ENCODE data around the gene RNF130.

The RNF130 gene

GRCh38 chr5:180054226-180054625, 17.3 kb downstream of the RNF130 start:
- H3K4me1 ChIP-seq (ENCODE audit: control insufficient read depth in 2 of 2, insufficient read depth in 1 of 2, low read depth in 1 of 2, low read length in 2 of 2) = peaks cover 9 to 10% of the 10 kb centered on the region in 2 donors
- WGBS, 2 donors (ENCODE audit: extremely low coverage in 2 of 2, insufficient read length in 2 of 2, insufficient replicate concordance in 1 of 2) = no CpG with 5 or more reads among the region's 6 CpGs
- no peak overlapping the region for H3K4ac ChIP-seq (ENCODE audit: low read length)
- H3K9ac ChIP-seq (ENCODE audit: low read depth, low read length, poor library complexity) = no peak overlapping the region
- H3K4me3 ChIP-seq (ENCODE audit: low read length in 2 of 2) = no peak overlapping the region
- no peak overlapping the region for H2BK12ac ChIP-seq (ENCODE audit: low read length)
- no peak overlapping the region for H3K23ac ChIP-seq (ENCODE audit: low read depth, low read length, poor library complexity)
- peaks cover 2% of the 10 kb centered on the region for H3K79me1 ChIP-seq (ENCODE audit: low read depth, low read length)
- DNase-seq (ENCODE audit: low spot score) = no peak
- H3K14ac ChIP-seq (ENCODE audit: low read length) = no peak overlapping the region
- no peak overlapping the region for H2AFZ ChIP-seq (ENCODE audit: low read length)
- H3K27me3 ChIP-seq (ENCODE audit: control insufficient read depth in 3 of 3, insufficient read depth in 3 of 3, low read depth in 1 of 3, low read length in 3 of 3) = no peaks in the 10 kb centered on the region
- H2AK5ac ChIP-seq (ENCODE audit: low read depth, low read length) = no peak overlapping the region
- peaks cover 0 to 42% of the 10 kb centered on the region in 2 donors for H3K9me3 ChIP-seq (replicated peaks in 1 of 2; ENCODE audit: control insufficient read depth in 2 of 2, insufficient read depth in 1 of 2, low read depth in 1 of 2, low read length in 2 of 2)
- H3K18ac ChIP-seq (ENCODE audit: low read length) = no peak overlapping the region
- no peak overlapping the region for H3K4me2 ChIP-seq (ENCODE audit: insufficient read depth, low read length, poor library complexity, severe bottlenecking)
- H2BK15ac ChIP-seq (ENCODE audit: low read length) = no peak overlapping the region
- no peak overlapping the region for H4K8ac ChIP-seq (ENCODE audit: low read depth, low read length)
- no peak overlapping the region for H4K91ac ChIP-seq (ENCODE audit: low read depth, low read length, poor library complexity)
- H2BK120ac ChIP-seq (ENCODE audit: low read depth, low read length) = no peak overlapping the region
- H3K36me3 ChIP-seq (replicated peaks in 1 of 2; ENCODE audit: control insufficient read depth in 2 of 2, insufficient read depth in 2 of 2, low read length in 2 of 2) = peaks cover 6 to 32% of the 10 kb centered on the region in 2 donors
- no peak overlapping the region for H2BK5ac ChIP-seq (ENCODE audit: low read length)
- no peak overlapping the region for H3K27ac ChIP-seq (replicated peaks; ENCODE audit: low read length)

GRCh38 chr5:180053061-180053602, 18.4 kb downstream of the RNF130 start:
- H3K36me3 ChIP-seq (replicated peaks in 1 of 2; ENCODE audit: control insufficient read depth in 2 of 2, insufficient read depth in 2 of 2, low read length in 2 of 2) = peaks cover 4 to 32% of the 10 kb centered on the region in 2 donors
- H3K9ac ChIP-seq (ENCODE audit: low read depth, low read length, poor library complexity) = no peak overlapping the region
- H3K23ac ChIP-seq (ENCODE audit: low read depth, low read length, poor library complexity) = no peak overlapping the region
- no peak overlapping the region for H2BK15ac ChIP-seq (ENCODE audit: low read length)
- no peak overlapping the region for H2AFZ ChIP-seq (ENCODE audit: low read length)
- no peak for DNase-seq (ENCODE audit: low spot score)
- H3K14ac ChIP-seq (ENCODE audit: low read length) = no peak overlapping the region
- no peak overlapping the region for H2BK5ac ChIP-seq (ENCODE audit: low read length)
- no CpG with 5 or more reads among the region's 8 CpGs for WGBS, 2 donors (ENCODE audit: extremely low coverage in 2 of 2, insufficient read length in 2 of 2, insufficient replicate concordance in 1 of 2)
- no peak overlapping the region for H2BK12ac ChIP-seq (ENCODE audit: low read length)
- peaks cover 0 to 45% of the 10 kb centered on the region in 2 donors for H3K9me3 ChIP-seq (replicated peaks in 1 of 2; ENCODE audit: control insufficient read depth in 2 of 2, insufficient read depth in 1 of 2, low read depth in 1 of 2, low read length in 2 of 2)
- no peak overlapping the region for H3K27ac ChIP-seq (replicated peaks; ENCODE audit: low read length)
- no peak overlapping the region for H3K4me2 ChIP-seq (ENCODE audit: insufficient read depth, low read length, poor library complexity, severe bottlenecking)
- no peak overlapping the region for H3K18ac ChIP-seq (ENCODE audit: low read length)
- H3K4me1 ChIP-seq (ENCODE audit: control insufficient read depth in 2 of 2, insufficient read depth in 1 of 2, low read depth in 1 of 2, low read length in 2 of 2) = peaks cover 9 to 10% of the 10 kb centered on the region in 2 donors
- no peaks in the 10 kb centered on the region for H3K27me3 ChIP-seq (ENCODE audit: control insufficient read depth in 3 of 3, insufficient read depth in 3 of 3, low read depth in 1 of 3, low read length in 3 of 3)
- H2AK5ac ChIP-seq (ENCODE audit: low read depth, low read length) = no peak overlapping the region
- H3K79me1 ChIP-seq (ENCODE audit: low read depth, low read length) = no peaks in the 10 kb centered on the region
- H3K4ac ChIP-seq (ENCODE audit: low read length) = no peak overlapping the region
- no peak overlapping the region for H4K91ac ChIP-seq (ENCODE audit: low read depth, low read length, poor library complexity)
- no peak overlapping the region for H3K4me3 ChIP-seq (ENCODE audit: low read length in 2 of 2)
- H2BK120ac ChIP-seq (ENCODE audit: low read depth, low read length) = no peak overlapping the region
- no peak overlapping the region for H4K8ac ChIP-seq (ENCODE audit: low read depth, low read length)

- Histone ChIP-seq H3K27ac (replicated peaks; ENCODE audit: low read length) (no peak overlapping the region), H3K9ac (ENCODE audit: low read depth, low read length, poor library complexity) (no peak overlapping the region)
These were observed 19.2 kb downstream of the RNF130 start for GRCh38 chr5:180052211-180052818.

GRCh38 chr5:180050121-180050940, 21.2 kb downstream of the RNF130 start:
- no peaks in the 10 kb centered on the region for H3K27me3 ChIP-seq (ENCODE audit: control insufficient read depth in 3 of 3, insufficient read depth in 3 of 3, low read depth in 1 of 3, low read length in 3 of 3)
- H2AK5ac ChIP-seq (ENCODE audit: low read depth, low read length) = no peak overlapping the region
- no peak for DNase-seq (ENCODE audit: low spot score)
- H3K4me2 ChIP-seq (ENCODE audit: insufficient read depth, low read length, poor library complexity, severe bottlenecking) = no peak overlapping the region
- whole genome bisulfite sequencing, 2 donors (ENCODE audit: extremely low coverage in 2 of 2, insufficient read length in 2 of 2, insufficient replicate concordance in 1 of 2) = no CpG with 5 or more reads among the region's 9 CpGs
- no peak overlapping the region for H4K91ac ChIP-seq (ENCODE audit: low read depth, low read length, poor library complexity)
- peaks cover 7% of the 10 kb centered on the region for H3K79me1 ChIP-seq (ENCODE audit: low read depth, low read length)
- H4K8ac ChIP-seq (ENCODE audit: low read depth, low read length) = no peak overlapping the region
- H3K9ac ChIP-seq (ENCODE audit: low read depth, low read length, poor library complexity) = no peak overlapping the region
- H2BK15ac ChIP-seq (ENCODE audit: low read length) = no peak overlapping the region
- no peak overlapping the region for H3K4ac ChIP-seq (ENCODE audit: low read length)
- no peak overlapping the region for H2AFZ ChIP-seq (ENCODE audit: low read length)
- H2BK120ac ChIP-seq (ENCODE audit: low read depth, low read length) = no peak overlapping the region
- no peak overlapping the region for H3K27ac ChIP-seq (replicated peaks; ENCODE audit: low read length)
- no peak overlapping the region for H3K4me3 ChIP-seq (ENCODE audit: low read length in 2 of 2)
- no peak overlapping the region for H3K18ac ChIP-seq (ENCODE audit: low read length)
- no peak overlapping the region for H3K23ac ChIP-seq (ENCODE audit: low read depth, low read length, poor library complexity)
- no peak overlapping the region for H2BK5ac ChIP-seq (ENCODE audit: low read length)
- H3K36me3 ChIP-seq (replicated peaks in 1 of 2; ENCODE audit: control insufficient read depth in 2 of 2, insufficient read depth in 2 of 2, low read length in 2 of 2) = peaks cover 9 to 45% of the 10 kb centered on the region in 2 donors
- H3K9me3 ChIP-seq (replicated peaks in 1 of 2; ENCODE audit: control insufficient read depth in 2 of 2, insufficient read depth in 1 of 2, low read depth in 1 of 2, low read length in 2 of 2) = peaks cover 12 to 52% of the 10 kb centered on the region in 2 donors
- no peak overlapping the region for H2BK12ac ChIP-seq (ENCODE audit: low read length)
- H3K4me1 ChIP-seq (ENCODE audit: control insufficient read depth in 2 of 2, insufficient read depth in 1 of 2, low read depth in 1 of 2, low read length in 2 of 2) = peaks cover 5 to 6% of the 10 kb centered on the region in 2 donors
- H3K14ac ChIP-seq (ENCODE audit: low read length) = no peak overlapping the region

More at GRCh38 chr5:180052211-180052818, 19.2 kb downstream of the RNF130 start:
- H4K8ac ChIP-seq (ENCODE audit: low read depth, low read length) = no peak overlapping the region
- H2BK15ac ChIP-seq (ENCODE audit: low read length) = no peak overlapping the region
- H3K79me1 ChIP-seq (ENCODE audit: low read depth, low read length) = no peaks in the 10 kb centered on the region
- peaks cover 2 to 43% of the 10 kb centered on the region in 2 donors for H3K9me3 ChIP-seq (replicated peaks in 1 of 2; ENCODE audit: control insufficient read depth in 2 of 2, insufficient read depth in 1 of 2, low read depth in 1 of 2, low read length in 2 of 2)
- no peak overlapping the region for H3K18ac ChIP-seq (ENCODE audit: low read length)
- H3K36me3 ChIP-seq (replicated peaks in 1 of 2; ENCODE audit: control insufficient read depth in 2 of 2, insufficient read depth in 2 of 2, low read length in 2 of 2) = peaks cover 3 to 31% of the 10 kb centered on the region in 2 donors
- no peak for DNase-seq (ENCODE audit: low spot score)
- no peak overlapping the region for H3K4me2 ChIP-seq (ENCODE audit: insufficient read depth, low read length, poor library complexity, severe bottlenecking)
- no peak overlapping the region for H3K23ac ChIP-seq (ENCODE audit: low read depth, low read length, poor library complexity)
- H2BK12ac ChIP-seq (ENCODE audit: low read length) = no peak overlapping the region
- no peak overlapping the region for H3K14ac ChIP-seq (ENCODE audit: low read length)
- no peak overlapping the region for H3K4me3 ChIP-seq (ENCODE audit: low read length in 2 of 2)
- H4K91ac ChIP-seq (ENCODE audit: low read depth, low read length, poor library complexity) = no peak overlapping the region
- H2BK5ac ChIP-seq (ENCODE audit: low read length) = no peak overlapping the region
- H3K4ac ChIP-seq (ENCODE audit: low read length) = no peak overlapping the region
- no CpG with 5 or more reads among the region's 5 CpGs for WGBS, 2 donors (ENCODE audit: extremely low coverage in 2 of 2, insufficient read length in 2 of 2, insufficient replicate concordance in 1 of 2)
- no peaks in the 10 kb centered on the region for H3K27me3 ChIP-seq (ENCODE audit: control insufficient read depth in 3 of 3, insufficient read depth in 3 of 3, low read depth in 1 of 3, low read length in 3 of 3)
- no peak overlapping the region for H2BK120ac ChIP-seq (ENCODE audit: low read depth, low read length)
- H2AFZ ChIP-seq (ENCODE audit: low read length) = no peak overlapping the region
- peaks cover 6 to 10% of the 10 kb centered on the region in 2 donors for H3K4me1 ChIP-seq (ENCODE audit: control insufficient read depth in 2 of 2, insufficient read depth in 1 of 2, low read depth in 1 of 2, low read length in 2 of 2)
- H2AK5ac ChIP-seq (ENCODE audit: low read depth, low read length) = no peak overlapping the region
